ENCODE results near the gene SERPINB6.

- no peak for TF ChIP-seq EZH2phosphoT487 (IDR thresholded peaks at IDR 0.05; ENCODE audit: insufficient read depth, low read depth)
- no peak for TF ChIP-seq EZH2 (IDR thresholded peaks at IDR 0.05; ENCODE audit: insufficient read depth, poor library complexity, severe bottlenecking)
Observed at GRCh38 chr6:2940010-2940850, 31.1 kb downstream of the SERPINB6 start.

All from GM23248 (cell line).